Activated gamma-delta T cell (primary cell): ENCODE data around the gene CLASP2.
"Not testable (repeated sequence)": the region's sequence is repeated elsewhere in the genome, so short reads cannot be mapped to it uniquely, and the experiment has no call there.

Source experiments
- DNase-seq: peaks from one replicate; lab custom pipeline; 2025; lab: John Stamatoyannopoulos, UW

The CLASP2 gene

DNA sequence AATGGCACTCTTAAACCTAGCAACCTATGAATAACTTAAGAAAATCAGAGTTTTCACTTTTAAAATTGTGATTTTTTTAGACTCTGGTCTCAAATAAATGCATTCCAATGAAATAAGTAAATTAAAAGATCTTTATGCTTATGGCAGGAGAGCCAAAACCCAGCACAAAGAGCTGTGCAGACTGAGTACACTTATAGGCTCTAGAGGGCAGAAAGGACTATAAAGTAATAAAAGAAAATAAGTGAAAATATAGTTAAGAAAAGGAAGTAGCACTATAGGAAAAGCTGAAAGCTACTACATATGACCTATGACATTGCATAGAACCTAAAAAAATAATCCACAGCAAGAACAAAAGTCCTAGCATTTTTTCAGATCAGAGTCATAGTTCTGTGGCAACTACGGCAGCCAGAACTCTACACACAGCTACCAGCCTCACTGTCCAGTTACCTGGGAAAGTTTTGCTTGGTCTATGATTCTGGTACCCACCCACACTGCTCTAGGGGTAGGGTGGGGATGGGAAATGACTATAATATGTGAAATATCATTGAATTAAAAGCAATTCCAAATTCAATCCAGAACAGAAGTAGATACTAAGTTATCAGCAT is 30.5 kb downstream of the CLASP2 start:
- no peak for DNase-seq

DNA sequence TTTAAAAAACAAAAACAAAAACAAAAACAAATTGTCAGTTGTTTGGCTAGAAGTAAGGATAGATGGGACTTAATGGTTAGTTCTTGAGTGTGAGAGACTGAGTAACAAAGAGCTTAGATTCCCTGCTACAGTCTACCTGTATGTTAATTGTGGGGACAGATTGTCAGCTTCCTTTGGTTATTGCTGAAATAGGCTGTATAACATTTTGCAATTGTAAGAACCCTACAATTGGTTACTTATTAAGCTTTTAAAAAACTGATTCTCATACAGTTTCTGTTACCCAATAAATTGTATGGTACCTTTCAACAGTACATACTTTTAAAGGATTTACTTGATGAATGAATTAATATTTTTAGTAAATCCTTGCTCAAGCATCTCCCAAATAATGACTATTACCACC is 35.3 kb downstream of the CLASP2 start:
- no peak for DNase-seq

GRCh38 chr3:33681667-33682066 is 36.4 kb downstream of the CLASP2 start:
- no peak for DNase-seq

- no peak for DNase-seq
Observed at GRCh38 chr3:33678073-33678472, 40.0 kb downstream of the CLASP2 start.

GRCh38 chr3:33673436-33673835 is 44.6 kb downstream of the CLASP2 start:
- not testable (repeated sequence) for DNase-seq

DNA sequence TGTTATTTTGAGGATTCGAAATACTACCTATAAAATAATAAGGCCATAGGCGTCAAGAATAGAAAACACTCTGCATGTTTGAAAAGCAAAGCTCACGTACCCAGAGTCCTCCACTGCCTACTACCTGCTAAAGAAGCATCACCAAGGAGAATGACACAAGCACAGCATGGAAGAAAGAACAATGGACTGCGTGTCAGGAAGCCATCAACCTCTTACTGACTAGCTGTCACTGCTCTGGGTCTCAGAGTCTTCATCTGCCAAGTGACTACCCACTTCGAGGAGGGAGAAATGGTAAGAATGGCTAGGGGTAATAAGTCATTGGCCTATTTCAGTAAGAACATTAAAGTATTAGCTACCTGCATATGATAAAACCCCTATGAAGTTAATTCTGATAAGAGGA is 49.4 kb downstream of the CLASP2 start:
- no peak for DNase-seq

DNA sequence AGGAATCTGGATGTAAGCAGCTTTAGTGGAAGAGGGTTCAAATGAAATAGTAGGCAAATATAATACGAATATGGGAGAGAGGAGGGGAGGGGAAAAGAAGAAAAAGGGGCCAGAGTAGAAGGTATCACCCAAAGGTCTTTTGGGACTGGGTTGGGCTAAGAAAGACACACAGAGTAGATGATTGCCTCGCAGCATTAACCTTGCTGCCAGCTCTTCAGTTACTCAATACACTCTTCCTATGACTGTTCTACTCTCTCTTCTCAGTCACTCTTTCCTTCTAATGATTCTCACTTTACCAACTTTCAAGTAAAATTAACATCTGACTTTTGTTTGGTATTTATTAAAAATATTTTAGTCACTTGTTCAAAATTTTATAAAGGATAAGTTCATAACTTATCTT is 52.8 kb downstream of the CLASP2 start:
- DNase-seq: no peak

GRCh38 chr3:33664195-33664594 is 53.9 kb downstream of the CLASP2 start:
- DNase-seq: no peak

- no peak for DNase-seq
Observed at GRCh38 chr3:33663042-33663441, 55.0 kb downstream of the CLASP2 start.

- DNase-seq: no peak
Observed at GRCh38 chr3:33659856-33660434, 58.1 kb downstream of the CLASP2 start.

GRCh38 chr3:33658991-33659848 is 58.8 kb downstream of the CLASP2 start:
- no peak for DNase-seq

DNA sequence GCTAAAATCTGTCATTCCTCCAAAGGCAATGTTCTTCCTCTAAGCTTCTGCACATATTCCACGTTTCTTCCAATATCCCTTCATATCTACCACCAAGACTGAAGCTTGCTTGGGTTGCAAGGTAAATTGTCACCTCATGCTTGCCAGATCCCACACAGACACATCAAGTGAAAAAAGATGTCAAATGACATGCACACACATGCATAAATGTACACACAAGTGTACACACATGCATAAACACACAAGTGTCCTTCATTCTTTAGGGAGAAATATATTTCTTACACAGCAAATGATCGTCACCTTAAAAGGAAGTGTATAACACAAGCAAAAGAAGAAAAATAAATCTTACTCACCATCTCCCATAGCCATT is 59.4 kb downstream of the CLASP2 start:
- no peak for DNase-seq

DNA sequence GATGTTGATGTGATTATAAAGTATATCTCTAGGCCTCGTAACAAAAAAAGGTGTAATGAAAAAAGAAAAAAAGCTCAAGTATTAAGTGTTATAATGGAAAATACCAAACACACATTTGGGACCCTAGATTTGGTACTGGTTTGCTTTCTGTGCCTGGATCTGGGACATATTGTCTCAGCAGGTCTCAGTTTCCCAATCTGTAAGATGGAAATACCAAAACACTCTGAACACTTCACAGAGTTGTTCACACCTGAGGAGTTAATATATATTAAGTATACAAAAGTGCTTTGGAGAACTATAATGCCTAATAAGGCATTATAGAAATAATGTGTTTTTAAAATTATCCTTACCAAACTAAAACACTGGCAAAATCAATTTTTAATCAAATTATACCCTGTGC is 60.0 kb downstream of the CLASP2 start:
- no peak for DNase-seq

GRCh38 chr3:33652736-33653135 is 65.3 kb downstream of the CLASP2 start:
- DNase-seq: no peak

GRCh38 chr3:33651101-33651500 is 67.0 kb downstream of the CLASP2 start:
- DNase-seq: not testable (repeated sequence)

- no peak for DNase-seq
Observed at GRCh38 chr3:33650495-33650894, 67.6 kb downstream of the CLASP2 start.

GRCh38 chr3:33648793-33649192 is 69.3 kb downstream of the CLASP2 start:
- DNase-seq: no peak

DNA sequence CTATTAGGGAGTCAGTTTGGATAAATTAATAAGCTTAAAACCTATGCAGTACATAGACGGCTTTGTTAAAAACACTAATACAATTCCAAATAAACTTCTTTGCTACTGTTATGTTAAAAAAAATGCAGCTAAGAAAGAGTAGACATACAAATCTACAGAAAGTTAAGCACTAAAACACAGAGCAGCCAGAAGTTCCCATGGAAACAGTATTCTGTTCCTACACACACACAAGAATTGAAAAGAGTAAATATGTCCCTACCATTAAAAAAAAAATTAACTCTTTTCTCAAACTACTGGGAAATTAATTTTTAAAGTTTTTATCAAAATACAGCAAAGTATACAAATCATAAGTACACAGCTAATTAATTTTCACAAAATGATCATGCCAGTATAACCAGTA is 71.6 kb downstream of the CLASP2 start:
- DNase-seq: no peak

DNA sequence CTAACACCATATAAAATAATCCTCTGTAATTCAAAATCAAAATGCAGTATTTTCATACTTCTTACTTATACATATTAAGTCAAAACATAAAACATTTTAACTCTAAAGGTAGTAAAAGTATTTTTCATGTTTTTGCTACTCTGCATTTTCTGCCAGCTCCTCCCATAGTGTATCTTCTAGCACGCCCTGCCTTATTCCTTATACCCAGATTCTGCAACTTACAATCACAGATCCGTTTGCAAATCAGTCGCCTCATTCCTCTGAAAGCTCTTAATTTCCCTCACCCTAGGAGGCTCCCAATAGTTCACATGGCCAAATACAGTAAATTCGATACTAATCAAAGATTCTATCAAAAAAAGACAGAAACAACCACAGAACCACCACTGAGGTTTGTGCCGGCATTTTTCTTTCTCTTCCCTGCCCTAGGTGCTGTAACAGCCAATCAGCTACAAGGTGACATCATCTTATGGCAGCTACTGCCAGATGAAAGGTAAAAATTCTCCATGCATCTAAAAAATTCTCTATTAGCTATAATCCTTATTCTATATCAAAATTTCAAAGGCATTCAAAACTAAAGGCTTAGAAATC is 72.9 kb downstream of the CLASP2 start:
- no peak for DNase-seq

DNA sequence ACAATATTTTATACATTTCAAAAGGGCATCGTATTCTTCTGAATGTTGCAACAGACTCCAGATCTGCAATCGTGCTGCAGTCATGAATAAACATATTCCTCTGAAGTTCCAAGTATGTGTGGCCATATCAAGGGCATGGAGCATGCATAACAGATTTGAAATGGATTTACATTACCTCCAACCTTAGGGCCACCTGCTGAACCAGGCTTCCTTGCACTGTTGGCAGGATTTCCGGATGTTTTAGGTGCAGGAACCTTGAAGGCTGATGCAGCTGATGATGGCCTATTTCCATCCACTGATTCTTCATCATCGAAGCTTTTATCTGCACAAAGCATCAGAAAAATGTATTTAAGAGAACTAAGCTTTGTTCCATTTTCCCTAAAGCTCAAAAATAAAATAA is 73.5 kb downstream of the CLASP2 start:
- no peak for DNase-seq

DNA sequence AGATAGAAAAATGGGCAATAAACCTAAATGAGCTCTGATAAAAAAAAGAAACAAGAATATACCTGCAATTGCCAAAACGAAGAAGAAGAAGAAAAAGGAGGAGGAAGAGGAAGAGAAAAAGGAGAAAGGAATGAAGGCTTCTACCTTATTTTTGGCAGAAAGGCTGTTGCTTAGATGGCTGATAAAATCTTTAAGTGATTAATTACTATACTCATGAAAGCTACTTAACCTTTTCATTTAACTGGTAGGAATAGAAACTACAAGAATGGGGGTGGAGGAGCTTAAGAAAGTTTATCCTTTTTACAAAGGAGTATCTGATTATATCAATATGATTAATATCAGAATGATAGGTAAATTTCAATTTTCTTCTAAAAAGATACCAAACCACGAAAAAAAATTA is 75.2 kb downstream of the CLASP2 start:
- DNase-seq: no peak

DNA sequence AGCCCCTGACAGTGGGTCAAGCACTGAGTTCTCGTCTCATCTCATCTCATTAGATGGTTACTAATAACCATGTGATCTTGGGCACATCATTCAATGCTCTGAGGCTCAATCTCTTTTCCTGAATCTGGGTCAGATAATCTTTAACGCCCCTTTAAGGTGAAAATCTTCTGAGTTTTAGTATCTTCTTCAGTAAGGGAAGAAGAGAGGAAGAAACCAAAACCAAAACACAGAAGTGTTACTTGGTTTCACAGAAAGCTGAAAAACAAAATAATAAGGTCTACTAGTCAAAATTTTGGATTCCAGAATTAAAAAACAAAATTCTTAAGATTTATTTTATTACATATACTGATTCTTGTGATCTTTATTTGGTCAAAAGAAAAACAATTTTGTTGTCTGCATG is 78.2 kb downstream of the CLASP2 start:
- DNase-seq: no peak

GRCh38 chr3:33637482-33637881 is 80.6 kb downstream of the CLASP2 start:
- no peak for DNase-seq
